GM19351 (cell line): ENCODE measurements around the gene S1PR4.
"Not testable (repeated sequence)": the region's sequence is repeated elsewhere in the genome, so short reads cannot be mapped to it uniquely, and the experiment has no call there.

Experiments
- ATAC-seq: cut with Tn5 transposase; IDR thresholded peaks from one replicate; pipeline ENCODE4 v1.9.1; 2021; ENCODE audit warnings: mild to moderate bottlenecking, moderate library complexity; ENCODE audit not compliant: unreplicated experiment

The S1PR4 gene

GRCh38 chr19:3192684-3193083, 14.1 kb downstream of the S1PR4 start:
- no peak for ATAC-seq

DNA sequence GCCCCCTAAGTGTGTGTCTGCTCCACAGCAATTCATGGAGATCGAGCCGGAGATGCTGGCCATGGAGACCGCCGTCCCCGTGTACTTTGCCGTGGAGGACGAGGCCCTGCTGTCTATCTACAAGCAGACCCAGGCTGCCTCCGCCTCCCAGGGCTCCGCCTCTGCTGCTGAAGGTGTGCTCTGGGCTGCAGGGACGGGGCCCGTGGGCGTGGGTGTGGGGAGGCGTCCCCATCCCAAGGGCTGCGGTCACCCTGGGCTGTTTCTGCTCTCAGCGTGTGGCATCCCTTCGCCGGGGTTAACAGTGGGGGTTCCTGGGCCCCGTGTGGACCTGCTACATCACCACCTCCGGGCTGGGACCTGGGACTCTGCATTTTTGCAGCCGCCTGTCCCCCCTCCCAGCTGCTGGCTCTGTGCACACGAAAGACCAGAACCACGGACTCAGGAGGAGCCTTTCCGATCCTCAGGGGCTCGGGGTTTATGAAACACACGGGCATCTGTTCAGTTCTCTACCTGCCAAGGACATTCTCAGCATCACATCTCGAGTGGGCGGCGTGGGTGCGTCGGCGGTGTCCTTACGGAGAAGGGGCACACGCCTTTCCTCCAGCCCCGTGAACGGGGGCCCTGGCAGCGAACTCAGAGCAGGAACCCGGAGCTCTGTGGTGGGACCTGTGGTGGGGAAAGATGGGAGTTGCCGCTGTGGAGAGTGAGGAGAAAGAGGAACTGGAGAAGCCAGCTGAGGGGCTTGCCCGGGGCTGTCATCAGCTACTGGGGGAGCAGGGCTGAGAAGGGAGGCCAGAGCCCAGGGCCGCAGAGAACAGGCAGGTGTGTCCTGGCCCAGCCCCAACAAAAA, 14.9 kb downstream of the S1PR4 start:
- ATAC-seq, result no peak

GRCh38 chr19:3194106-3195087, 15.8 kb downstream of the S1PR4 start:
- ATAC-seq, result no peak

GRCh38 chr19:3196064-3196932, 17.7 kb downstream of the S1PR4 start:
- ATAC-seq, result no peak

DNA sequence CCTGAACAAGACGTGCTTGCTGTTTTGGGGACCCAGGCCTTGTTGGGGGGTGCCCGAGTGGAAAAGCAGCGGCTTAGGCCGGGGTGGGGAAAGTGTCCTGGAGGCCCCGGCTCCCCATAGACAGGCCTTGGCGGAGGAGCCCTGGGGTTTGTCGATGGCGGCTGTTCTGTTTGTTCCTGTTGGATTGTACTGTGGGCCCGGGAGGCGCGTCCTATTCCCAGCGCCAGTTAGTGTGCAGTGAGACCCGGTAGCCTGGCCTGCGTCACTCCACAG, 18.3 kb downstream of the S1PR4 start:
- no peak for ATAC-seq

GRCh38 chr19:3198901-3199700, 20.5 kb downstream of the S1PR4 start:
- no peak for ATAC-seq

GRCh38 chr19:3201072-3201700, 22.6 kb downstream of the S1PR4 start:
- ATAC-seq, result no peak

GRCh38 chr19:3201911-3202310, 23.3 kb downstream of the S1PR4 start:
- ATAC-seq, result no peak

- no peak for ATAC-seq
Measured at GRCh38 chr19:3202346-3202745, 23.8 kb downstream of the S1PR4 start.

DNA sequence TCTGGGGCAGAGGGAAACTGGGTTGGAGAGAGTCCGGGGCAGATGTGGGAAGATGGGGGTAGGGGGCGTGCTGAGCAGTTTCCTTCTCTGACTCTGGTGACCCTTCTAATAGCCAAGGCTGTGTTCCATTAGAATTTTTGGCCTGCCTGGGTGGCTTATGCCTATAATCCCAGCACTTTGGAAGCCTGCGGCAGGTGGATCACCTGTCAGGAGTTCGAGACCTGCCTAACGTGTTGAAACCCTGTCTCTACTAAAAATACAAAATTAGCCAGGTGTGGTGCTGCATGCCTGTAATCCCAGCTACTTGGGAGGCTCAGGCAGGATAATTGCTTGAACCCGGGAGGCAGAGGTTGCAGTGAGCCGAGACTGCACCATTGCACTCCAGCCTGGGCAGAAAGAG, 24.3 kb downstream of the S1PR4 start:
- ATAC-seq, result not testable (repeated sequence)

DNA sequence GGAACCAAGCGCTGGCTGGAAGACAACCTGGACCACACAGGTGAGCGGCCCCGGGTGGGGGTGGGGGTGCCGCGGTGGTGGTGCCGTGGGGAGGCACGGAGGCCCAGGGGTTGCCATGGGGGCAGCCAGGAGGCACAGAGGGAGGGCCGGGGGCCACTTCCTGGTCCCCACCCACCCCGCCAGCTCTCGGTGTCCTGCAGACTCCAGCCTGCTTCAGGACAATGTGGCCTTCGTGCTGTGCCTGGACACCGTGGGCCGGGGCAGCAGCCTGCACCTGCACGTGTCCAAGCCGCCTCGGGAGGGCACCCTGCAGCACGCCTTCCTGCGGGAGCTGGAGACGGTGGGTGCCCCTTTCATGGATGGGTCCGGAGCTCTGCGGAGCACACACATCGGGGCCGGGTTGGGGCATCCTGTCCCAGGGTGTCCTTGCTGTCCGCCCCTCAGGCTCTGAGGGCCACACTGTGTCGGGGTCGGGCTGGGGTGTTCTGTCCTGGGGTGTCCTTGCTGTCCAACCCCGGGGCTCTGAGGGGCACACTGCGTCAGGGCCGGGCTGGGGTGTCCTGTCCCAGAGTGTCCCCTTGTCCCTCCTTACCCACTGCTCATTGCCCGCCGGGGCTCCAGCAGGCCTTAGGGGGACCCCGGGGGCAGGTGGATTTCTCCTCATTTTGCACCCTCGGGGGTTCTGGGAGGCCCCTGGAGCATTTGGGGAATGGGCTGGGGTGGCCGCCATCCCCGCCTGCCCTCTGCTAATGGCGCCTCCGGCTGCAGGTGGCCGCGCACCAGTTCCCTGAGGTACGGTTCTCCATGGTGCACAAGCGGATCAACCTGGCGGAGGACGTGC, 25.5 kb downstream of the S1PR4 start:
- ATAC-seq, result no peak

DNA sequence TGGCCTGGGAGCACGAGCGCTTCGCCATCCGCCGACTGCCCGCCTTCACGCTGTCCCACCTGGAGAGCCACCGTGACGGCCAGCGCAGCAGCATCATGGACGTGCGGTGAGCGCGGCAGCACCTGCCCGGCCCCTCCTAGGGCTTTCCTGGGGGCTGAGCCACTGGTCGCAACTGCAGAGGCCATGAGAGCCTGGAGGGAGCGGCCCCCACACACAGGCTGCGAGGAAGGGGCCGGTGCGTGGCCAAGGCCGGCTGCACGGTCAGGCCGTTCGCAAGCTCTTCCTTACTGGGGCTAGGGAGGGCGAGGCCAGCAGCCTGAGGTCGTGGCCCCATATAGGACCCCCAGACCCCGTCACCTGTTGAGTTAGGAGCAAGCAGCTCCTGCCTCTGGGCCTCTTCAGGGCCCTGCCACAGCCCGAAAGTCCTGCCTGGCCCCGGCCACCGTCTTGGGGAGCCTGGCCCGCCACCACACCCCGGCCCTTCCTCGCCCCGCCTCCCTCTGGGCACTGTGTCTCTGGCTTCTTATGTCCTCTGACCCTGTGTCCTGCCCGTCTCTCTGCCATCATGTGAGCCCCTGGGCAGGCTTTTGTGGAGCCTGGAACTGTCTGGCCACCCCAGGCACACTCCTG, 26.2 kb downstream of the S1PR4 start:
- no peak for ATAC-seq

DNA sequence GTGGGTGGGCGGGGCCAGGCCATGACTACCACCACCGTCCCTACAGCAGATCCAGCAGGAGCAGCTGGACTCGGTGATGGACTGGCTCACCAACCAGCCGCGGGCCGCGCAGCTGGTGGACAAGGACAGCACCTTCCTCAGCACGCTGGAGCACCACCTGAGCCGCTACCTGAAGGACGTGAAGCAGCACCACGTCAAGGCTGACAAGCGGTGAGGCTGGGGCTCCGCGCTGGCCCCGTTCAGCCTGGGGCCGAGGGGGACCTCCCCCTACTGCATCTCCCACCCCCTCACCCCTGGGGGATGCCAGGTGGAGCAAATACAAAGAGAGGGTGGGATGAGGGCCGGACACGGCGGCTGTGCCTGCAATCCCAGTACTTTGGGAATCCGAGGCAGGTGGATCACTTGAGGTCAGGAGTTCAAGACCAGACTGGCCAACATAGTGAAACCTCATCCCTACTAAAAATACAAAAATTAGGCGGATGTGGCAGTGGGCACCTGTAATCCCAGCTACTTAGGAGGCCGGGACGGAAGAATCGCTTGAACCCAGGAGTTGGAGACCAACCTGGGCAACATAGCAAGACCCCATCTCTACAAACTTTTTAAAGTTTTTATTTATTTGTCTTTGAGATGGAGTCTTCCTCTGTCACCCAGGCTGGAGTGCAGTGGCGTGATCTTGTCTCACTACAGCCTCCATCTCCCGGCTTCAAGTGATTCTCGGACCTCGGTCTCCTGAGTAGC, 27.8 kb downstream of the S1PR4 start:
- ATAC-seq, result no peak

DNA sequence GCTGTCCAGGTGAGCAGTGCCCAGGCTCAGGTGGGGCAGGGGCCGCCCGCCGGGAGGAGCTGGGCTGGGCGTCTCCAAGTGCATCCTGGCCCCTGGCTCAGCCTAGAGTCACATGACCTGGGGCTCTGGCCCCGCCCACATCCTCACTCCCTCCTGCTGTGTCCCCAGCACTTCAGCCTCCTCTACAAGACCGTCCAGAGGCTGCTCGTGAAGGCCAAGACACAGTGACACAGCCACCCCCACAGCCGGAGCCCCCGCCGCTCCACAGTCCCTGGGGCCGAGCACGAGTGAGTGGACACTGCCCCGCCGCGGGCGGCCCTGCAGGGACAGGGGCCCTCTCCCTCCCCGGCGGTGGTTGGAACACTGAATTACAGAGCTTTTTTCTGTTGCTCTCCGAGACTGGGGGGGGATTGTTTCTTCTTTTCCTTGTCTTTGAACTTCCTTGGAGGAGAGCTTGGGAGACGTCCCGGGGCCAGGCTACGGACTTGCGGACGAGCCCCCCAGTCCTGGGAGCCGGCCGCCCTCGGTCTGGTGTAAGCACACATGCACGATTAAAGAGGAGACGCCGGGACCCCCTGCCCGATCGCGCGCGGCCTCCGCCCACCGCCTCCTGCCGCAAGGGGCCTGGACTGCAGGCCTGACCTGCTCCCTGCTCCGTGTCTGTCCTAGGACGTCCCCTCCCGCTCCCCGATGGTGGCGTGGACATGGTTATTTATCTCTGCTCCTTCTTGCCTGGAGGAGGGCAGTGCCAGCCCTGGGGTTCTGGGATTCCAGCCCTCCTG, 29.1 kb downstream of the S1PR4 start:
- ATAC-seq, result no peak

- no peak for ATAC-seq
Measured at GRCh38 chr19:3208317-3209207, 30.0 kb downstream of the S1PR4 start.
